Adipose tissue (tissue), 3 donors: ENCODE data around the gene UGT1A8. TPM values are rescaled to one million over a fixed set of nuclear protein-coding genes. Genes with fewer than 3 reads are reported as not detected.
"Not testable (repeated sequence)": the region's sequence is repeated elsewhere in the genome, so short reads cannot be mapped to it uniquely, and the experiment has no call there.

ENCODE experiments used
- H3K27ac ChIP-seq: one replicate; pipeline ENCODE4 v1.5.1; 2013; ENCODE audit warnings: low read depth, low read length
- WGBS, 3 donors: extraction: QIAGEN DNeasy Blood & Tissue Kit; methylation state at CpG; one replicate each; pipeline ENCODE4 v1.1.7; 2013; 5-methylcytosine and 5-hydroxymethylcytosine counted together
- polyA plus RNA-seq, 3 donors: library from polyadenylated mRNA; stranded (reverse); fragments of 200-250 nt; gene quantifications; one replicate each; pipeline ENCODE4 v1.2.3, GENCODE V29; 2013
- donor health status: healthy with polysubstance abuse.
- donor health status: Bipolar disorder and iron deficiency.
- donor health status: healthy.

UGT1A8 gene
- polyA plus RNA-seq, 3 donors, result not detected

- 41 to 53% (median 53%) methylated on average over 3 of the region's 3 CpGs for WGBS, 3 donors
- H3K27ac ChIP-seq, result no peak overlapping the region
Observed at GRCh38 chr2:233702238-233702637, 84.8 kb downstream of the UGT1A8 start.

- no peak overlapping the region for H3K27ac ChIP-seq
- 42 to 68% (median 65%) methylated on average over 4 of the region's 4 CpGs for WGBS, 3 donors
Observed at GRCh38 chr2:233705911-233706506, 88.6 kb downstream of the UGT1A8 start.

DNA sequence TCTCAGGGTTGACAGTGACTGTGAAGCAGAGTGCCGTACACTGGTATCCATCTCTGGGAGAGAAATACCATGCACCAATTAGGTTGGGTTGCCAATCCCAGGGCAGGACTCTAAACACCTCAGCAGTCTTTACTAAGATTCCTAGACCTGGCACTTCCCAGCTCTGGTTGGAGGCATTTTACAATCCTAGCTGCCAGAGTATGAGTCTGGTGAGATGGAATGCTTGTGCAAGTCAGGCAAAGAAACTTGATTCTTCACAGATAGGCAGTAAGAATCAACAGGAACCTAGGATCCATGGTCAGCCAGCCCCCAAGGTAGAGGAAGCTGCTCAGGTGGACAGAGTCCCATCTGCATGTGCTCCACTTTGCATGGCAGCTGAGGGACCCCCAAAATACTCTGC is 89.3 kb downstream of the UGT1A8 start:
- WGBS, 3 donors, result 4 to 88% (median 37%) methylated on average over 1 of the region's 1 CpG
- no peak overlapping the region for H3K27ac ChIP-seq

GRCh38 chr2:233707940-233708644 is 90.7 kb downstream of the UGT1A8 start:
- H3K27ac ChIP-seq, result no peak overlapping the region
- WGBS, 3 donors, result 59 to 69% (median 68%) methylated on average over 10 of the region's 10 CpGs

DNA sequence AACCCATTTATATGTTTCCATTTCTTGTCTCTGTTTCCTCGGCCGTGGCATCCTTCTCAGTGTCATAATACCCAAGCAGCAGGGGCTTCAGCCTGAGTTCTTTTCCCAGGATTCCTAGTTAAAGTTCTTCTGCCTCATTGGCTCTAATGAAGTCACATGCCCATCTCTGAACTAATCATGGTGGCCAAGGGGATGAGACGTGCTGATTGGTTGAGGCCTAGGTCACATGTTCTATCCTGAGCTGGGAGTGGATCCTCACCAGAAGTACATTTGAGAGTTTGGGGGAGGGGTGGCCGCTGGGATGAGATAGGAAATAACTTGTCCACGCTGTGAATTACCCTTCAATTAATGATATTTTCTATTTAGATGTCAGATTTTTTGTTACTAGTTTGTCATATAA is 91.5 kb downstream of the UGT1A8 start:
- no peak overlapping the region for H3K27ac ChIP-seq
- 73 to 87% (median 85%) methylated on average over 5 of the region's 5 CpGs for WGBS, 3 donors

DNA sequence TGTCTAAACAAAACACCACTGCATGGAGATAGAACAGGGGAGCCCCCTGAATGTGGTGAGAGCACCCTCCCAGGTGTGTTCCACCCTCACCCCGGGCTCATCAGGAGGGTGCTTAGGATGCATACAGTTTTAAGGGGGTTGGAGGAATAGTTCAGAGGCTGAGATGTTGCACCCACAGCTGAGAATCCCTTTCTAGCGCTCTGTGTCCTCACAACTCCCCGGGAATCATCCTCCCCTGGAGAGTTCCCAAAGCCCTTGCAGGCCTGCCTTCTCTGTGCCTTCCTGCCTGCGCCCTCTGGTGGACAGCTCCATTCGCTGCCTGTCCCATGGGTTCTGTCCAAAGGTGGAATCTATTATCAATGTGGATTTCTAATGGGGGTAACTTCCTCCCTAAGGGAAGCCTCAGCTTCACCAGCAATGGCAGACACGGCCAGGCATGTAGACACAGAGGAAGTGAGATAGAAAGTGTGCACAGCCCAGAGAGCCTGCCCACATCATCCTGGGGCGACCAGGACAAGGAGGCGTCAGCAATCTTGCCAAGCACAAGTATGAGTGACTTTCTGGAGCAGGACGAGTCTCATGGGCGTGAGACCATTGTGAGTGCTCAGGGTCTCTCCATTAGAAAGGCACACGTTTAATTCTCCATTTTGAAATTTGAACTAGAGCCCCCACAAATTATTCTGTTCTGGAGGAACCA is 94.0 kb downstream of the UGT1A8 start:
- WGBS, 3 donors, result 33 to 36% (median 36%) methylated on average over 11 of the region's 11 CpGs
- H3K27ac ChIP-seq, result no peak overlapping the region

DNA sequence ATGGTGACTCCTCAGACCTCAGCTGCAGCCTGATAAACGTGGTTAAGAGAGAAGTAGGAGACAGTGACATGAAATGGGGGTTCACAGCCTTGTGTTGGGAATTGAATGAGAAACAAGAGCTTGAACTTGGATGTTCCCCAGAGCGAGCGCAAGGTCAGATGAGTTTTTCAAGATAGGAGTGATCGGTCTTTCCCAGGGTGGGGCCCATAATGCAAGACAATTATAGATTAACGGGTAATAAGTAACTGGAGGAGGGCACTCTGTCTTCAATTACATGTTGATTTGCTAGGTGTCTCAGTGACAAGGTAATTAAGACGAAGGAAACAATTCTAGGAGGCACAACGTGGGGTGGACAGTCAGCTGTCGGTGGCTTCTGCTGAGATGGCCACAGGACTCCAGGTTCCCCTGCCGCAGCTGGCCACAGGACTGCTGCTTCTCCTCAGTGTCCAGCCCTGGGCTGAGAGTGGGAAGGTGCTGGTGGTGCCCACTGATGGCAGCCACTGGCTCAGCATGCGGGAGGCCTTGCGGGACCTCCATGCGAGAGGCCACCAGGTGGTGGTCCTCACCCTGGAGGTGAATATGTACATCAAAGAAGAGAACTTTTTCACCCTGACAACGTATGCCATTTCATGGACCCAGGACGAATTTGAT is 95.3 kb downstream of the UGT1A8 start, which contains the start of gene UGT1A5:
Gene UGT1A5, plus strand, starts transcription at position 297 of the 651 bp plus-strand sequence. Its CDS starts 85 bp downstream, at position 382.
- 67 to 81% (median 78%) methylated on average over 14 of the region's 14 CpGs for WGBS, 3 donors
- H3K27ac ChIP-seq, result no peak within 1 kb of the TSS

- H3K27ac ChIP-seq, result no peak overlapping the region
- 66 to 77% (median 75%) methylated on average over 7 of the region's 7 CpGs for WGBS, 3 donors
Observed at GRCh38 chr2:233713262-233713615, 95.8 kb downstream of the UGT1A8 start.

DNA sequence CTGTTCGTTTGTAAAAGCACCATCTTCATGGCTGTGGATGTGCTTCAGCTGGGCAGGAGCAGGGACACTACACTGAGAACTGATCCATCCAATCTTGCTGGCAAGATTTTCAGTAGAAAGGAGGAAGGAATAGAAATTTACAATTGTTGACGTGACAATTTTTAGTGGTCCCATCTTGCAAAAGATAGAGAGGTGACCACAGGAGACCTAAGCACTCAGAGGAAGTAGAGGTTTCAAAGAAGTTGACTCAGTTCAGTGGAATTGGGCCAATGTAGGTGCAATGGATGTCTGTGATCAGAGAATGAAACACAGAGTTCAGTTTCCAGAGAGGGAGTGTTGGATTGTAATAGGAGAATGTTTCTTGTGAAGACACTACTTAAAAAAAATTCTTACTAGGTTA is 96.7 kb downstream of the UGT1A8 start:
- H3K27ac ChIP-seq, result no peak overlapping the region
- WGBS, 3 donors, result 66 to 74% (median 67%) methylated on average over 2 of the region's 2 CpGs

- 68 to 84% (median 73%) methylated on average over 7 of the region's 7 CpGs for WGBS, 3 donors
Observed at GRCh38 chr2:233718552-233718951, 101.1 kb downstream of the UGT1A8 start, which contains the start of gene UGT1A4. Gene UGT1A4, plus strand, starts transcription at chr2:233718736. Its CDS starts 85 bp downstream, at chr2:233718821.

DNA sequence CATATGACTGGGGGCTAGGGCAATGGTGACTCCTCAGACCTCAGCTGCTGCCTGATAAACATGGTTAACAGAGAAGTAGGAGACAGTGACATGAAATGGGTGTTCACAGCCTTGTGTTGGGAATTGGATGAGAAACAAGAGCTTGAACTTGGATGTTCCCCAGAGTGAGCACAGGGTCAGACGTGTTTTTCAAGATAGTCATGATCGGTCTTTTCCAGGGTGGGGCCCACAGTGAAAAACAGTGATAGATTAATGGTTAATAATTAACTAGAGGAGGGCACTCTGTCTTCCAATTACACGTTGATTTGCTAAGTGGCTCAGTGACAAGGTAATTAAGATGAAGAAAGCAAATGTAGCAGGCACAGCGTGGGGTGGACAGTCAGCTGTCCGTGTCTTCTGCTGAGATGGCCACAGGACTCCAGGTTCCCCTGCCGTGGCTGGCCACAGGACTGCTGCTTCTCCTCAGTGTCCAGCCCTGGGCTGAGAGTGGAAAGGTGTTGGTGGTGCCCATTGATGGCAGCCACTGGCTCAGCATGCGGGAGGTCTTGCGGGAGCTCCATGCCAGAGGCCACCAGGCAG is 111.4 kb downstream of the UGT1A8 start, which contains the start of gene UGT1A3:
Gene UGT1A3, plus strand, starts transcription at position 320 of the 579 bp plus-strand sequence. Its CDS starts 85 bp downstream, at position 405.
- 65 to 81% (median 80%) methylated on average over 8 of the region's 8 CpGs for WGBS, 3 donors
- H3K27ac ChIP-seq, result no peak within 1 kb of the TSS

More at GRCh38 chr2:233718552-233718951, 101.1 kb downstream of the UGT1A8 start, which contains the start of gene UGT1A4:
- H3K27ac ChIP-seq, result no peak within 1 kb of the TSS

GRCh38 chr2:233736868-233737653 is 119.6 kb downstream of the UGT1A8 start:
- H3K27ac ChIP-seq, result not testable (repeated sequence)
- 75 to 85% (median 79%) methylated on average over 14 of the region's 14 CpGs for WGBS, 3 donors

DNA sequence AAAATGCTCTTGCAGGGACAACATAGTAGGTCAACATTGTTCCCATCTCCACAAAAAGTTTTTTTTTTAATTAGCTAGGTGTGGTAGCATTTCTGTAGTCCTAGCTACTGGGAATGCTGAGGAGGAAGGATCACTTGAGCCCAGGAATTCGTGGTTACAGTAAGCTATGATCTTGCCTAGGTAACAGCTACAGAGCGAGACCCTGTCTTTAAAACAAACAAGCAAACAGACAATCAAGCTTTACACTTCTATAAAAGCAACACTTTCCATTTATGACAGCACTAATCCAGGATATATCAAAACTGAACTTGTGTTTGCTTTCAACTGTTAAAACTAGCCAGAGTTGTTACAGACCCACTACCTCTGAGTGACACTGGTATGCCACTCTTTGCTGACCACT is 123.4 kb downstream of the UGT1A8 start:
- H3K27ac ChIP-seq, result no peak overlapping the region
- 56 to 80% (median 71%) methylated on average over 2 of the region's 2 CpGs for WGBS, 3 donors

GRCh38 chr2:233743464-233744259 is 126.2 kb downstream of the UGT1A8 start:
- WGBS, 3 donors, result 90 to 94% (median 93%) methylated on average over 43 to 45 of the region's 46 CpGs
- H3K27ac ChIP-seq, result no peak overlapping the region

- 60 to 74% (median 69%) methylated on average over 4 to 5 of the region's 5 CpGs for WGBS, 3 donors
- H3K27ac ChIP-seq, result no peak overlapping the region
Observed at GRCh38 chr2:233745073-233745755, 127.8 kb downstream of the UGT1A8 start.

GRCh38 chr2:233745838-233746237 is 128.4 kb downstream of the UGT1A8 start:
- H3K27ac ChIP-seq, result not testable (repeated sequence)
- 35 to 77% (median 66%) methylated on average over 2 of the region's 2 CpGs for WGBS, 3 donors
